ENCODE measurements around the gene C4orf50.
A peak's percentile ranks its signal among the peaks of the same experiment; 100 is the strongest.
"Not testable (repeated sequence)": the region's sequence is repeated elsewhere in the genome, so short reads cannot be mapped to it uniquely, and the experiment has no call there.

C4orf50 gene

GRCh38 chr4:6019316-6020263 lies 1.4 kb upstream of the C4orf50 start:
- Histone ChIP-seq H3K4me3 (no peak overlapping the region), H3K27me3 (ENCODE audit: low read depth) (peaks cover 15% of the 10 kb centered on the region; the same call in 1 of the 2 replicates), H3K36me3 (replicated peaks) (no peaks in the 10 kb centered on the region), H3K9me3 (no peaks in the 10 kb centered on the region), H3K4me1 (no peaks in the 10 kb centered on the region; the same call in 1 of the 2 replicates)
- in situ Hi-C loops (cut with MboI; ENCODE audit: low sequenced_read_pairs): no loop called here
- DNase-seq (ENCODE audit: low spot score in 2 of 2): peak; percentile 73 to 76

GRCh38 chr4:6017800-6018199 lies 431 bp downstream of the C4orf50 start:
- Histone ChIP-seq H3K36me3 (replicated peaks) (no peaks in the 10 kb centered on the region), H3K27me3 (ENCODE audit: low read depth) (peaks cover 12% of the 10 kb centered on the region; the same call in 1 of the 2 replicates), H3K9me3 (no peaks in the 10 kb centered on the region), H3K4me1 (no peaks in the 10 kb centered on the region; the same call in 1 of the 2 replicates), H3K4me3 (no peak overlapping the region)
- in situ Hi-C loops (cut with MboI; ENCODE audit: low sequenced_read_pairs): no loop called here
- DNase-seq (ENCODE audit: low spot score in 2 of 2): no peak

GRCh38 chr4:6017030-6017429 lies 1.2 kb downstream of the C4orf50 start:
- H3K4me3 ChIP-seq: no peak overlapping the region
- no peak for DNase-seq (ENCODE audit: low spot score in 2 of 2)
- no peaks in the 10 kb centered on the region; the same call in 1 of the 2 replicates for H3K4me1 ChIP-seq
- in situ Hi-C loops (cut with MboI; ENCODE audit: low sequenced_read_pairs): no loop called here
- H3K27me3 ChIP-seq (ENCODE audit: low read depth): peaks cover 6% of the 10 kb centered on the region; the same call in 1 of the 2 replicates
- H3K9me3 ChIP-seq: no peaks in the 10 kb centered on the region
- no peaks in the 10 kb centered on the region for H3K36me3 ChIP-seq (replicated peaks)

- H3K9me3 ChIP-seq: no peaks in the 10 kb centered on the region
- DNase-seq (ENCODE audit: low spot score in 2 of 2): no peak
- H3K27me3 ChIP-seq (ENCODE audit: low read depth): no peaks in the 10 kb centered on the region
- H3K4me3 ChIP-seq: no peak overlapping the region
- in situ Hi-C loops (cut with MboI; ENCODE audit: low sequenced_read_pairs): no loop called here
- H3K36me3 ChIP-seq (replicated peaks): no peaks in the 10 kb centered on the region
- H3K4me1 ChIP-seq: no peaks in the 10 kb centered on the region
These were observed 4.7 kb downstream of the C4orf50 start for GRCh38 chr4:6013564-6013963.

GRCh38 chr4:6012200-6012599 lies 6.0 kb downstream of the C4orf50 start:
- Histone ChIP-seq H3K27me3 (ENCODE audit: low read depth) (no peaks in the 10 kb centered on the region), H3K9me3 (no peaks in the 10 kb centered on the region), H3K4me3 (no peak overlapping the region), H3K36me3 (replicated peaks) (no peaks in the 10 kb centered on the region), H3K4me1 (no peaks in the 10 kb centered on the region)
- in situ Hi-C loops (cut with MboI; ENCODE audit: low sequenced_read_pairs): no loop called here
- no peak for DNase-seq (ENCODE audit: low spot score in 2 of 2)

GRCh38 chr4:6011686-6012085 lies 6.5 kb downstream of the C4orf50 start:
- in situ Hi-C loops (cut with MboI; ENCODE audit: low sequenced_read_pairs): no loop called here
- no peaks in the 10 kb centered on the region for H3K27me3 ChIP-seq (ENCODE audit: low read depth)
- no peaks in the 10 kb centered on the region for H3K36me3 ChIP-seq (replicated peaks)
- H3K4me1 ChIP-seq: no peaks in the 10 kb centered on the region
- H3K9me3 ChIP-seq: no peaks in the 10 kb centered on the region
- no peak for DNase-seq (ENCODE audit: low spot score in 2 of 2)
- no peak overlapping the region for H3K4me3 ChIP-seq

GRCh38 chr4:6011271-6011671 lies 7.0 kb downstream of the C4orf50 start:
- DNase-seq (ENCODE audit: low spot score in 2 of 2): no peak
- in situ Hi-C loops (cut with MboI; ENCODE audit: low sequenced_read_pairs): no loop called here

GRCh38 chr4:6010789-6011188 lies 7.4 kb downstream of the C4orf50 start:
- Histone ChIP-seq H3K27me3 (ENCODE audit: low read depth) (no peaks in the 10 kb centered on the region), H3K4me1 (no peaks in the 10 kb centered on the region), H3K9me3 (no peaks in the 10 kb centered on the region), H3K4me3 (no peak overlapping the region), H3K36me3 (replicated peaks) (no peaks in the 10 kb centered on the region)
- DNase-seq (ENCODE audit: low spot score in 2 of 2): no peak
- in situ Hi-C loops (cut with MboI; ENCODE audit: low sequenced_read_pairs): no loop called here

More at GRCh38 chr4:6011271-6011671, 7.0 kb downstream of the C4orf50 start:
- no peak overlapping the region for H3K4me3 ChIP-seq
- no peaks in the 10 kb centered on the region for H3K36me3 ChIP-seq (replicated peaks)
- H3K27me3 ChIP-seq (ENCODE audit: low read depth): no peaks in the 10 kb centered on the region
- no peaks in the 10 kb centered on the region for H3K4me1 ChIP-seq
- H3K9me3 ChIP-seq: no peaks in the 10 kb centered on the region

- H3K4me1 ChIP-seq: no peaks in the 10 kb centered on the region
- no peaks in the 10 kb centered on the region for H3K36me3 ChIP-seq (replicated peaks)
- no peak for DNase-seq (ENCODE audit: low spot score in 2 of 2)
- H3K27me3 ChIP-seq (ENCODE audit: low read depth): no peaks in the 10 kb centered on the region
- in situ Hi-C loops (cut with MboI; ENCODE audit: low sequenced_read_pairs): no loop called here
- H3K9me3 ChIP-seq: no peaks in the 10 kb centered on the region
- no peak overlapping the region for H3K4me3 ChIP-seq
These were observed 8.8 kb downstream of the C4orf50 start for GRCh38 chr4:6009452-6009851.

GRCh38 chr4:6008766-6009385 lies 9.4 kb downstream of the C4orf50 start:
- no peaks in the 10 kb centered on the region for H3K36me3 ChIP-seq (replicated peaks)
- in situ Hi-C loops (cut with MboI; ENCODE audit: low sequenced_read_pairs): no loop called here
- no peaks in the 10 kb centered on the region for H3K9me3 ChIP-seq
- H3K4me1 ChIP-seq: no peaks in the 10 kb centered on the region
- H3K4me3 ChIP-seq: no peak overlapping the region
- H3K27me3 ChIP-seq (ENCODE audit: low read depth): no peaks in the 10 kb centered on the region
- no peak for DNase-seq (ENCODE audit: low spot score in 2 of 2)

GRCh38 chr4:6008092-6008551 lies 10.1 kb downstream of the C4orf50 start:
- no peaks in the 10 kb centered on the region for H3K9me3 ChIP-seq
- in situ Hi-C loops (cut with MboI; ENCODE audit: low sequenced_read_pairs): no loop called here
- no peaks in the 10 kb centered on the region for H3K36me3 ChIP-seq (replicated peaks)
- DNase-seq (ENCODE audit: low spot score in 2 of 2): no peak
- no peak overlapping the region for H3K4me3 ChIP-seq
- no peaks in the 10 kb centered on the region for H3K4me1 ChIP-seq
- no peaks in the 10 kb centered on the region for H3K27me3 ChIP-seq (ENCODE audit: low read depth)

GRCh38 chr4:6005175-6005574 lies 13.1 kb downstream of the C4orf50 start:
- in situ Hi-C loops (cut with MboI; ENCODE audit: low sequenced_read_pairs): no loop called here
- DNase-seq (ENCODE audit: low spot score in 2 of 2): no peak
- peaks cover 7% of the 10 kb centered on the region; the same call in 1 of the 2 replicates for H3K27me3 ChIP-seq (ENCODE audit: low read depth)
- H3K4me3 ChIP-seq: no peak overlapping the region
- H3K4me1 ChIP-seq: no peaks in the 10 kb centered on the region
- H3K36me3 ChIP-seq (replicated peaks): no peaks in the 10 kb centered on the region
- H3K9me3 ChIP-seq: no peaks in the 10 kb centered on the region

GRCh38 chr4:6003485-6003884 lies 14.7 kb downstream of the C4orf50 start:
- H3K36me3 ChIP-seq (replicated peaks); H3K9me3 ChIP-seq; H3K4me1 ChIP-seq; in situ Hi-C loops (cut with MboI; ENCODE audit: low sequenced_read_pairs); H3K4me3 ChIP-seq; DNase-seq (ENCODE audit: low spot score in 2 of 2): not testable (repeated sequence)
- peaks cover 20% of the 10 kb centered on the region; the same call in 1 of the 2 replicates for H3K27me3 ChIP-seq (ENCODE audit: low read depth)

- H3K27me3 ChIP-seq (ENCODE audit: low read depth): peaks cover 20% of the 10 kb centered on the region
- H3K9me3 ChIP-seq: no peaks in the 10 kb centered on the region
- no peaks in the 10 kb centered on the region for H3K4me1 ChIP-seq
- H3K36me3 ChIP-seq (replicated peaks): no peaks in the 10 kb centered on the region
- in situ Hi-C loops (cut with MboI; ENCODE audit: low sequenced_read_pairs): no loop called here
- no peak for DNase-seq (ENCODE audit: low spot score in 2 of 2)
- no peak overlapping the region for H3K4me3 ChIP-seq
These were observed 15.3 kb downstream of the C4orf50 start for GRCh38 chr4:6002926-6003325.
